CD4-positive, alpha-beta T cell treated with Interleukin-1 beta for 1 hour (primary cell): Measurements from ENCODE around the gene RBM6.
A peak's percentile ranks its signal among the peaks of the same experiment; 100 is the strongest.
"Not testable (repeated sequence)": the region's sequence is repeated elsewhere in the genome, so short reads cannot be mapped to it uniquely, and the experiment has no call there.

Experiments
- DNase-seq, 2 donors: peaks; one replicate each; pipeline ENCODE4 v3.0.0-alpha.2; 2020 to 2022

RBM6 gene

DNA sequence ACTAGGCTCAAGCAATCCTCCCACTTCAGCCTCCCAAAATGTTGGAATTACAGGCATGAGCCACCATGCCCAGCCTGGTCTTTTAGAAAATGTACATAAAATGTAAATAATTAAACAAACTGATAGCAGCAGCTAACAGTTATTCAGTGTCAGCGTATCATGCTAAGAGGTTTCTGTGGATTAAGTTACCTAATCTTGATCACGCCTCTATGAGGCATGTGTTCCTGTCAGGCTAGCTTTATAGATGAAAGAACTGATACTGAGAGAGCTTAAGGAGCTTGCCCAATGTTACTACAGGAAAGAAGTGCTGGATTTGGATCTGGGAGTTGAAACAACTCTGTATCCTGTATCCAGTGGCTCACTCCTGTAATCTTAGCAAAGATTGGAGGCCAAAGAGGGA is 25.0 kb upstream of the RBM6 start:
- DNase-seq = no peak

DNA sequence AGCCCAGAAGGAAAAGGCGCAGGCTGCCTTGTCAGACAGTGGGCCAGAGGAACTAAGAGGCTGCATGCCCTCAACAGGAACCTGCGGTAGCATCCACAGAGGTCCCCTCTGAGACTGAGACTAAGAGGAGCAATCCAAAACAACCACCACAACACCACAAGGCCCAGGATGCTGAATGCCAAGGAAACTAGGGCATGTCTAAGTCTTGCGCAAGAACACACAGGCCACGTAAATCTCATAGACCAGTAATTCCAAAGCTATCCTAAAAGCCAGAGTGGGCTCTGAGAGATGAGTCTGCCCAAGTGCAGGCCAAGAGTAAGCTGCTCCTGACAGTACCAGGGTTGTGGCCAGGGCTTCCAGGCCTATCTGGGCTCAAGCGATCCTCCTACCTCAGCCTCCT is 23.3 kb upstream of the RBM6 start:
- no peak for DNase-seq

GRCh38 chr3:49917806-49918590 is 22.0 kb upstream of the RBM6 start:
- not testable (repeated sequence) for DNase-seq

GRCh38 chr3:49924683-49925082 is 15.3 kb upstream of the RBM6 start:
- no peak for DNase-seq

DNA sequence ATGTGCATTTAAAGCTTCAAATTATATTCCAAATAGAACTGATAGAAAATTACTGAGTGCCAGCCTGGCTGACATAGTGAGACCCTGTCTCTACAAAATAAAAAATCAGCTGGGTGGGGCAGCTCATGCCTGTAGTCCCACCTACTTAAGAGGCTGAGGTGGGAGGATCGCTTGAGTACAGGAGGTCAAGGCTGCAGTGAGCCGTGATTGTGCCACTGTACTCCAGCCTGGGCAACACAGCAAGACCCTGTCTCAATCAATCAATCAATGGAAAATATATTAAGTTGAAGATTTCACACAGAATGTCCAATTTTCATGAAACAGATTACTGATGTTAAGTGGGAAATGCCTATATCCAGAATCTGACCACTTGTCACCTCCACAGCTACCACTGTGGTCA is 14.5 kb upstream of the RBM6 start:
- no peak for DNase-seq

- no peak for DNase-seq
Observed at GRCh38 chr3:49926117-49926728, 13.7 kb upstream of the RBM6 start.

DNA sequence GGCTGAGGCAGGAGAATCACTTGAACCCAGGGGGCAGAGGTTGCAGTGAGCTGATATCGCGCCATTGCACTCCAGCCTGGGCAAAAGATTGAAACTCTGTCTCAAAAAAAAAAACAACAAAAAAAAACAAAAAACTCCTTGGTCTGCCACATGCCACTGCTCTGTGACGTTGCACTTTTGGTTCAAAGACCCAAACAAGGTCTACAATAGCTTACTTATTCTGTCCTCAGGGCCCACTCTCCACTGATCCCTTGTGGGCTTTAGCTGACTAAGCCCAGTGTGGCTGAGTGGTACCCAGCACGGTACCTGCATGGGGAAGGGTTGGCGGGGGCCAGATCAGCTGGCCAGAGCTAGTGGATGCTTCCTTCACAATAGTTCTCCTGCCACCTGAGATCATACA is 12.2 kb upstream of the RBM6 start:
- DNase-seq = no peak

DNA sequence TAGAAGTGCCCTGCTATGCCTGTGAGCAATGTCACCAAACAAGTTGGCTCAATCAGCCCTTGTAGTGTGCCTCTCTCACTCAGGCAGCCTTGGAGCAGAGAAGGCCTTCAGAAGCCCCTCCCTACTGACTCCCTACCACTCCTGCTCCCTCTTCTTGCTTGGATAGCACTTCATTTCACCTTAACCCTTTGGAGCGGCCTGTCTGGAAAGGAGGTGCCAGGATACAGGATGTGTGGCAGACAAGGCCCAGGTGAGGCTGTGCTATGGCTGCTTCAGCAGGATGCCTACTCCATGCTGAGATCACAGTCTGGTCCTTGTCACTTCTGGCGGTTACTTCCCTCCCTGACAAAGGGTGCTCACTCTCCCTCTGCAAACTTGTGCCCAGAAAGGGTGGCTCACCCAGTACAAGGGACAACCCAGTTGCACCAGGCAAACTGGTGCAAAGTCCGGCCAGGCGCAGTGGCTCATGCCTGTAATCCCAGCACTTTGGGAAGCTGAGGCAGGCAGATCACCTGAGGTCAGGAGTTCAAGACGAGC is 11.4 kb upstream of the RBM6 start:
- no peak for DNase-seq

DNA sequence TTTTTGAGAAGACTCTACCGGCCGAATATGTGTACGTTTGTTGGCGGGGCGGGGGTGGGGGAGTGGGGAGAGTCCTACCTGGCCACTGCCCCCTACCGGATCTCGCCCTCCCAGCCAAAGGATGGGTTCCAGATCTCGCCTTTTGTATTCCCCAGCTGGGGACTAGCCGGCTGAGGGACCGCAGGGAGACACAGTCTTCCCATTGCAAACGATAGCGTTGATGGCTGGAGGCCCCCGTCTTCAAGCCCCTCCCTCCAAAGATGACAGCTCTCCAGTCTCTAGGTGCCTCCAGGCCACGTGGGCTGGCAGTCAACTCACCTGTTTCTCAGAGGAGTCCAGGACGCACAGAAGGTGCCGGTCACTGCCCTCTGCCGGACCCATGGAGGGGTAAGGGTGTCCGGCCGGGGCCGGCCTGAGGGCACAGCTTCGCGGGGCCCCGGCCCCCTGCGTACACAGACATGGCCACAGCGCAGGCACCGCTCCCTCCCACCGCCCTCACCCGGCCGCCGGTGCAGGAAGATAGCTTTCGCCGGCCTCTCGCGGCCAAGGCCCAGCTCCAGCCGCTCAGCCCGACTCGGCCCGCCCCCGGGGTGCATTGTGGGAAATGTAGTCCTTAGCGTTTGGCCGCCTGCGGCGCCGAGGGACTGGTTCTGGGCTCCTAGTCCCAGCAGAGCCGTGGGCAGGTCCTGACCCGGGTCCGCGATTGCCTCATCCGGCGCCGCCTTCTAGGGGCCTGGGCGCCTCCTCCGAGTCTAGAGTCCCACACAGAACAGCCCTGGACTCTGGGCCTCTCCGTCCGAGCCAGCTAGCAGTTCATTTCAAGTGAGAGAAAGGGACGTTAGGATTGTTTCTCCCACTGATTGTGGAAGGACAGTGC is 10.4 kb upstream of the RBM6 start, which contains the start of gene MON1A:
MON1A (minus strand) TSS at position 521 of the 877 bp plus-strand sequence. CDS start 16,465 bp downstream, outside the sequence.
- DNase-seq = peak; percentile 86 to 91

DNA sequence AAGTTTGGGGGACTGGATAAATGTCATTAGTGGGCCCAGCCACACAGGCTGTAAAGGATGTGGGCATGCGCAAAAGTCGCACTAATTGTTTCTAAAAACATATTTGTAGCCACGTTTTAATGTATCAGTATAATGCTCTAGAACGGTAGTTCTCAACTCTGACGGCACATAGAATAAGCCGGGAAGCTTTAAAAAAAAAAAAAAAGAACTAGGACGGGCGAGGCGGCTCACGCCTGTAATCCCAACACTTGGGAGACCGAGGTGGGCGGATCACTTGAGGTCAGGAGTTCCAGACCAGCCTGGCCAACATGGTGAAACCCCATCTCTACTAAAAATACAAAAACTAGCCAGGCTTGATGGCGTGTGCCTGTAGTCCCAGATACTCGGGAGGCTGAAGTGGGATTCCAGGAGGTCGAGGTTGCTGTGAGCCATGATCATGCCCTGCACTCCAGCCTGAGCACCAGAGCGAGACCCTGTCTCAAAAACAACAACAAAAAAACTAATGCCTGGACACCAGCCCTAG is 9.7 kb upstream of the RBM6 start:
- DNase-seq = no peak

- DNase-seq = no peak
Observed at GRCh38 chr3:49930922-49931321, 9.0 kb upstream of the RBM6 start.

- not testable (repeated sequence) for DNase-seq
Observed at GRCh38 chr3:49932281-49932680, 7.7 kb upstream of the RBM6 start.

GRCh38 chr3:49937090-49937489 is 2.9 kb upstream of the RBM6 start:
- no peak for DNase-seq

DNA sequence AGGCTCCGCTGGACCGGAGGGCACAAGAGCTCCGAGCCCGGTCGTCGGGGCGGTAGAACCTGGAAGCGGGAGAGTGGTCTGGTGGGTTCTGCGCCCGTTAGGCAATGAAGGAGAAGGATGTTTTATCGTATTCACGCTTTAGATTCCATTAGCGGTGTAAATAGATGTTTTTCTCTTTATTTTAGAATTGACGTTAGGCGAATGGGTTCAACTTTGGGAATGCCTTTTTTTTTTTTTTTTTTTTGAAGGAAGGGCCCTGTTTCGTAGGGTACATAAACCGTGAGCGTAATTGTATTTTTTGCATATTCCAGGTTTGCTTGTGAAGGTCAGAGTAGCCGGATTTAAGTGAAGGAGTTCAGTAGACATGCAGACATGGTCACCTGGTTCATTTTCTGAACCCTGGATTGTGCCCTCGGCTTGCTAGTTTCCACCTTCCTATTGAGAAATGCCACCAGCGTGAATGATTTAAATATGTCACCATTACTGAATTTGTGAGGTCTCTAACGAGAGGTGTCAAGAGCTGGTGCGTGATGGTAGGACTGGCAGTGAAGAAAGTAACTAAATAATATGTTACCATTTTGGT is 808 bp downstream of the RBM6 start:
- DNase-seq = no peak

GRCh38 chr3:49942651-49943050 is 2.7 kb downstream of the RBM6 start:
- DNase-seq = no peak

DNA sequence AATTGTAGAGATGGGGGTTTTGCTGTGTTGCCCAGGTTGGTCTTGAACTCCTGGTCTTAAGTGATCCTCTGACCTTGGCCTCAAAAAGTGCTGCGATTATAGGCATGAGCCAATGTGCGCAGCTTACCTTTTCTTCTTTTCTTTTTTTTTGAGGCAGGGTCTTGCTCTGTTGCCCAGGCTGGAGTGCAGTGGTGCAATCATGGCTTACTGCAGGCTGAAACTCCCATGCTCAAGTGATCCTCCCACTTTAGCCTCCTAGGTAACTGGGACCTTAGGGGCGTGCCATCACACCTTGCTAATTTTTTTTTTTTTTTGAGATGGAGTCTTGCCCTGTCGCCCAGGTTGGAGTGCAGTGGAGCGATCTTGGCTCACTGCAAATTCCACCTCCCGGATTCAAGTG is 13.0 kb downstream of the RBM6 start:
- DNase-seq = no peak

DNA sequence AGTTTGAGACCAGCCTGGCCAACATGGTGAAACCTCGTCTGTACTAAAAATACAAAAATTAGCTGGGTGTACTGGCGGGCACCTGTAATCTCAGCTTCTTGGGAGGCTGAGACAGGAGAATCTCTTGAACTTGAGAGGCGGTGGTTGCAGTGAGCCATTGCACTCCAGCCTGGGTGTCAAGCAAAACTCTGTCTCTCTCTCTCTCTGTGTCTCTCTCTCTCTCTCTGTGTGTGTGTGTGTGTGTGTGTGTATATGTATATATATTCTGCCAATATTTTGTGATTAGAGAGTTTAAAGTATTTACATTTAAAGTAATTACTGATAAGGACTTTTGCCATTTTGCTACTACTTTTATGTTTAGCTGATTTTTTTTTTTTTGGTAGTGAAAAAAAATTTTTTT is 15.7 kb downstream of the RBM6 start:
- DNase-seq = no peak

GRCh38 chr3:49966233-49966942 is 26.4 kb downstream of the RBM6 start:
- DNase-seq = no peak

DNA sequence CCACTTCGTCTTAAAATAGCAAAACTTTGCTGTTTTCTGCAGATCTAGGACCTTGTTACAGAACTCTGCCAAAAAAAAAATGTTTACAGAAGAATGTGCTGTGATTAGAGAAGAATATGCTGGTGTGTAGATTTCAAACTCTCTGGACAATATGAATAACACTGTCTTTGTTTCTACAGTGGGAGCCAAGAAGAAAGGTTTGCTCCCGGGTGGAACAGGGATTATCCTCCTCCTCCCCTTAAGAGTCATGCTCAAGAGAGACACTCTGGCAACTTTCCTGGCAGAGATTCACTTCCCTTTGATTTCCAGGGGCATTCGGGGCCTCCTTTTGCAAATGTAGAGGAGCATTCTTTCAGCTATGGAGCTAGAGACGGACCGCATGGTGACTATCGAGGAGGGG is 27.3 kb downstream of the RBM6 start:
- no peak for DNase-seq

- no peak for DNase-seq
Observed at GRCh38 chr3:49968346-49968745, 28.4 kb downstream of the RBM6 start.

DNA sequence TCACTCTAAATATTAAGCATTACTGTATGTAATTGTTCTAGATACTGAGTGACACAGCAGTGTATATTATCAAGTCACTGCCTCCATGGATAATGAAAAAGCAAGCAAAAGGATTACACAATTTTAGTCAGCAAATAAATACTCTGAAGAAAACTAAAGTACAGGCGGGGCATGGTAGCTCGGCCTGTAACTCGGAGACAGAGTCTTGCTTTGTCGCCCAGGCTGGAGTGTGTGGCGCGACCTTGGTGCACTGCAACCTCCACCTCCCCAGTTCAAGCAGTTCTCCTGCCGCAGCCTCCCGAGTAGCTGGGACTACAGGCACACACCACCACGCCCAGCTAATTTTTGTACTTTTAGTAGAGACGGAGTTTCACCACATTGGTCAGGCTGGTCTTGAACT is 32.7 kb downstream of the RBM6 start:
- DNase-seq = no peak

DNA sequence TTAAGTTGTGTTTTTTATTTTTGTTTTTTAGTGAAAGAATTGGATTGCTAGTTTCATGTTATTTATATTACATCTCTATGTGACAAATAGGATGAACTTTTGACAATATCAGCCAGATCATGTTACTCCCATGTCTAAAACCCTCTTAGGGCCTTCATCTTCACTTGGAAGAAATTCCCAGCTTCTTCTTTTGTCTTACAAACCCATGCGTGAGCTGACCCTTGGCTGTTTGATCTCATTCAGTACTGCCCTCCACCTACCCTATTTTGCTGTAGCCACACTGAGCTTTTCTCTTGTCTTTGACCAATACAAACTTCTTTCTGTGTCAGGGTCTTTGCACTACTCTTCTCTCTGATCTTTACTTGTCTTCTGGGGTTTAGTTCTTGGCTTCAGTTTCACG is 37.0 kb downstream of the RBM6 start:
- DNase-seq = no peak
